KMS-11 (cell line): Measurements from ENCODE around the gene DYRK1B.

Experiments used
- H2AFZ ChIP-seq: fragments of 200-600 bp; sonication (generic); 2 replicates; pipeline ENCODE4 v1.6.1; 2016; ENCODE audit warnings: antibody characterized with exemption, mixed run types, low read depth
- H3K27ac ChIP-seq: fragments of 200-600 bp; sonication (generic); 2 replicates; pipeline ENCODE4 v1.6.1; 2016; ENCODE audit warnings: mild to moderate bottlenecking, mixed run types
- H3K27me3 ChIP-seq: fragments of 200-600 bp; sonication (generic); 2 replicates; pipeline ENCODE4 v1.6.1; 2017; ENCODE audit warnings: mild to moderate bottlenecking, low read depth, mixed run types, moderate library complexity; ENCODE audit not compliant: insufficient read depth
- H3K36me3 ChIP-seq: fragments of 200-600 bp; sonication (generic); 2 replicates; pipeline ENCODE4 v1.6.1; 2017; ENCODE audit warnings: mild to moderate bottlenecking, mixed run types; ENCODE audit not compliant: insufficient read depth
- H3K4me1 ChIP-seq: fragments of 200-600 bp; sonication (generic); 2 replicates; pipeline ENCODE4 v1.6.1; 2016; ENCODE audit warnings: mild to moderate bottlenecking, low read depth, mixed run types; ENCODE audit not compliant: poor library complexity, severe bottlenecking
- H3K4me2 ChIP-seq: fragments of 200-600 bp; sonication (generic); 2 replicates; pipeline ENCODE4 v1.7.0; 2016; ENCODE audit warnings: mild to moderate bottlenecking, mixed run types
- H3K4me3 ChIP-seq: fragments of 200-600 bp; sonication (generic); IDR thresholded peaks from 2 replicates; pipeline ENCODE4 v1.6.1; 2017; ENCODE audit warnings: low read depth, low read length, mixed read lengths; ENCODE audit not compliant: insufficient read depth
- H3K79me2 ChIP-seq: fragments of 200-600 bp; sonication (generic); 2 replicates; pipeline ENCODE4 v1.6.1; 2016; ENCODE audit warnings: low read depth, mixed run types; ENCODE audit not compliant: insufficient read depth
- H3K9ac ChIP-seq: fragments of 200-600 bp; sonication (generic); 2 replicates; pipeline ENCODE4 v1.6.1; 2016; ENCODE audit warnings: mild to moderate bottlenecking, mixed run types
- H4K20me1 ChIP-seq: fragments of 200-600 bp; sonication (generic); 2 replicates; pipeline ENCODE4 v1.6.1; 2016; ENCODE audit warnings: mild to moderate bottlenecking, mixed run types; ENCODE audit not compliant: insufficient read depth
- TF ChIP-seq, protein P1 (sequence below): fragments of 200-600 bp; sonication (generic); conservative IDR thresholded peaks from 2 replicates; pipeline ENCODE4 v1.6.1; 2017; ENCODE audit warnings: low read depth, mild to moderate bottlenecking, antibody characterized with exemption, low read length, moderate library complexity, mixed read lengths

Gene DYRK1B

GRCh38 chr19:39847525-39847924 is 13.6 kb upstream of the DYRK1B start:
- Histone ChIP-seq H3K9ac (no peak overlapping the region), H3K4me3 (no peak overlapping the region), H3K4me1 (peaks cover 19% of the 10 kb centered on the region), H3K36me3 (no peaks in the 10 kb centered on the region), H3K4me2 (no peak overlapping the region), H3K27ac (no peak overlapping the region), H4K20me1 (peaks cover 16% of the 10 kb centered on the region), H2AFZ (no peak overlapping the region; the same call in 1 of the 2 replicates), H3K27me3 (no peaks in the 10 kb centered on the region), H3K79me2 (peaks cover 37% of the 10 kb centered on the region)
- TF ChIP-seq, protein P1, sequence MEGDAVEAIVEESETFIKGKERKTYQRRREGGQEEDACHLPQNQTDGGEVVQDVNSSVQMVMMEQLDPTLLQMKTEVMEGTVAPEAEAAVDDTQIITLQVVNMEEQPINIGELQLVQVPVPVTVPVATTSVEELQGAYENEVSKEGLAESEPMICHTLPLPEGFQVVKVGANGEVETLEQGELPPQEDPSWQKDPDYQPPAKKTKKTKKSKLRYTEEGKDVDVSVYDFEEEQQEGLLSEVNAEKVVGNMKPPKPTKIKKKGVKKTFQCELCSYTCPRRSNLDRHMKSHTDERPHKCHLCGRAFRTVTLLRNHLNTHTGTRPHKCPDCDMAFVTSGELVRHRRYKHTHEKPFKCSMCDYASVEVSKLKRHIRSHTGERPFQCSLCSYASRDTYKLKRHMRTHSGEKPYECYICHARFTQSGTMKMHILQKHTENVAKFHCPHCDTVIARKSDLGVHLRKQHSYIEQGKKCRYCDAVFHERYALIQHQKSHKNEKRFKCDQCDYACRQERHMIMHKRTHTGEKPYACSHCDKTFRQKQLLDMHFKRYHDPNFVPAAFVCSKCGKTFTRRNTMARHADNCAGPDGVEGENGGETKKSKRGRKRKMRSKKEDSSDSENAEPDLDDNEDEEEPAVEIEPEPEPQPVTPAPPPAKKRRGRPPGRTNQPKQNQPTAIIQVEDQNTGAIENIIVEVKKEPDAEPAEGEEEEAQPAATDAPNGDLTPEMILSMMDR: no peak

DNA sequence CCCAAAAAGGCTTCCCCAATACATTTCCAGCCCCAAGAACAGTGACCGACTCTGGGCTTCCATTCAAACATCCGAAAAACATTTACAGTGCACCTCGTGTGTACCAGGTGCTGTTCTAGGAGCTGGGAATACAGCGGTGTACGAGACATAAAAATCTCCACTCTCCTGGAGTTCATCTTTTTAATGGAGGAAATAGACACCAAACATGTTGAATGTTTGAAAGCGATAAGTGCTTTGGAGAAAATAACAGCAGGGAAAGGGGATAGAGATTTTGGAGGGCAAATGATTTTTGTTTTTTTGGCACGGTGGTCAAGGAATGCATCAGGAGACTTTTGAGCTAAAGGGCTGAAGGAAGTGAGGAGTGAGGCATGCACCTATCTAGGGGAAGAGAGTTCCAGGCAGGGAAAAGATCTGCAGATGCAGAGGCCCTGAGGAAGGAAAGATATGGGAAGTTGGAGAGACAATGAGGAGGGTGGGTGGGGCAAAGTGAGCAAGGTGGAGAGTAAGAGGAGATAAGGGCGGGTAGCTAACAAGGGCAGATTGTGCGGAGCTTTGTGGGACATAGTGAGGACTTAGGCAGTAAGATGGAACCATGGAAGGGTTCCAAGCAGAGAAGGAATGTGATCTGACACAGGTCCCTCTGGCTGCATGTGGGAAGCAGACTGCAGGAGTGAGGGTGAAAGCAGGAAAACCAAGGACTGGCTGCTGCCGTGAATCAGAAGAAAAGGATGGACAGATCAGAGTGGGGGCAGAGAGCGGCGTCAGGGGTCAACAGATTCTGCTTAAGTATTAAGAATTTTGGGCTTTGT is 12.9 kb upstream of the DYRK1B start:
- H2AFZ ChIP-seq: peak overlapping the region; percentile 90
- H3K36me3 ChIP-seq: no peaks in the 10 kb centered on the region
- H3K79me2 ChIP-seq: peaks cover 43% of the 10 kb centered on the region
- H3K27ac ChIP-seq: peak overlapping the region; percentile 73; the same call in 1 of the 2 replicates
- TF ChIP-seq, protein P1: no peak
- peaks cover 21% of the 10 kb centered on the region for H4K20me1 ChIP-seq
- H3K4me3 ChIP-seq: no peak overlapping the region
- peak overlapping the region; percentile 78 for H3K4me2 ChIP-seq
- H3K4me1 ChIP-seq: peaks cover 26% of the 10 kb centered on the region
- no peaks in the 10 kb centered on the region for H3K27me3 ChIP-seq
- peak overlapping the region; percentile 95; the same call in 1 of the 2 replicates for H3K9ac ChIP-seq

DNA sequence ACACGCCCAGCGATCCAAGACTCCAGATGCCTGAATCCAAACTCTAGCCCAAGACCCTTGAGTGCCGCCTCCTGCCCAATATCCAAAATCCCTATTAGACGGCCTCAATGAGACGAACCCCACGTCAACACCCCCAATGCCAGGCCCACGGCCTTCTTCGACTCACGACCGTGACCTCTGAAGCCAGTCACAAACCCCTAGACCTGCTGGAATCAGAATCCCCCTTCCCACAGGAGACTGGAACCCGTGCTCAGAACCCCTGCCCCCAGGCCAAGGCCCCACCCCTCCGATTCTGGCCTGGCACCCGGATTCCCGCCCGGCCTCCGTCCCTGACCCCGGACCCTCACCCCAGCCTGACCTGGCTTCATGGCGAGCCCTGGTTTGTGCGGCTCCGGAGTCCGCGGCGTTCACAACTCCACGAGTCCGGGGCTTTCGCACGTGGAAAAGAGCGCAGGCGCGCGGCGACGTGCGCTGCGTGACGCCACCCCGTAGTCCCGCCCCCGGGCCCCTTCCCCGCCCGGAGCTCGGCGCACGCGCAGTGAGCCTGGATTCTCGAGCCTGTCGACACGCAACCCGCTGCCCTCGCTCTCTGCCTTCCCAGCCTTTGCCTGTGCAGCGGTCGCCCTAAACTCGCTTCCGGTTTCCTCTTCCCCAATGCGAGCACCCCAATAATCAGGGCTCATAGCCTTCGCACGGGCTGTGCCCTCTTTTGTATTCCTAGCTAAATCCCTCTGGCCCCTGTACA is 12.1 kb upstream of the DYRK1B start, which contains the start of gene FBL:
Gene FBL, minus strand, starts transcription at position 447 of the 745 bp plus-strand sequence. Its CDS starts 79 bp downstream, at position 368.
- no peaks in the 10 kb centered on the region for H3K27me3 ChIP-seq
- H3K4me2 ChIP-seq: peak within 1 kb of the TSS; percentile 78
- peak within 1 kb of the TSS; percentile 73 for H3K27ac ChIP-seq
- H3K36me3 ChIP-seq: no peaks in the 10 kb centered on the region
- H2AFZ ChIP-seq: peak within 1 kb of the TSS; percentile 90
- peaks cover 51% of the 10 kb centered on the region for H3K79me2 ChIP-seq
- H3K4me1 ChIP-seq: peaks cover 33% of the 10 kb centered on the region
- H4K20me1 ChIP-seq: peaks cover 21% of the 10 kb centered on the region
- TF ChIP-seq, protein P1: no peak
- H3K9ac ChIP-seq: peak within 1 kb of the TSS; percentile 95
- H3K4me3 ChIP-seq: no peak within 1 kb of the TSS

GRCh38 chr19:39845584-39845932 is 11.6 kb upstream of the DYRK1B start:
- Histone ChIP-seq H3K4me1 (peaks cover 35% of the 10 kb centered on the region), H3K4me3 (no peak overlapping the region), H3K9ac (peak overlapping the region; percentile 95; the same call in 1 of the 2 replicates), H3K27me3 (no peaks in the 10 kb centered on the region), H3K36me3 (no peaks in the 10 kb centered on the region), H3K4me2 (peak overlapping the region; percentile 73), H3K27ac (peak overlapping the region; percentile 73), H2AFZ (0 out of 2 replicates have a peak overlapping the region, but pooled peaks have one; percentile 90), H4K20me1 (peaks cover 21% of the 10 kb centered on the region), H3K79me2 (peaks cover 57% of the 10 kb centered on the region)
- TF ChIP-seq, protein P1: no peak
